ENCODE data around the gene ADGRB3.

The ADGRB3 gene

DNA sequence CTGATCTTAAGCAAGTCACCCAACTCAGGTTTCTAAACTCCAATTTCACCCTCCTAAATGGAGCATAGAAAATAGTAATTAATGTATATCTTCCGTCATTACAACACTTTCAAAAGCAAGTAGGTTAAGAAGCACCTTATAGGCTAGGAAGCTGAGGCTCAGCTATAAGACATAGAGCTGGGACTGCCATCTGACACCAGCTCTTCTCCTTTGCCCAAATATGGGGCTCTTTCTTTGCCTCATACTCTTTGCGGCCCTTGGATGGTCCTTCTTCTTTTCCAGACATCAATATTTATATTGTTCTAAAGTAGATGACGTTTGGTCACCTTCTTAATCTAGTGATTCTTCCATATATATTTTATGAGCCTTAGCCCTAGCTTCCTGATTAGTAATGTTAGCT is 748.5 kb downstream of the ADGRB3 start:
- Histone ChIP-seq H2AK5ac (ENCODE audit: low read length) (no peak overlapping the region), H2BK120ac (ENCODE audit: low read depth, low read length) (no peak overlapping the region), H3K4me2 (ENCODE audit: low read length) (no peak overlapping the region), H3K18ac (ENCODE audit: low read length) (no peak overlapping the region), H3K79me1 (ENCODE audit: low read length) (no peaks in the 10 kb centered on the region), H3K4ac (ENCODE audit: low read depth, low read length) (no peak overlapping the region), H3K56ac (ENCODE audit: low read length) (no peak overlapping the region), H3K27me3 (ENCODE audit: insufficient read depth, low read length, poor library complexity) (no peaks in the 10 kb centered on the region), H3K4me1 (ENCODE audit: control insufficient read depth, low read depth, low read length) (no peaks in the 10 kb centered on the region), H4K8ac (ENCODE audit: low read depth, low read length) (no peak overlapping the region), H2BK15ac (replicated peaks; ENCODE audit: low read depth) (no peak overlapping the region), H3K79me2 (ENCODE audit: control insufficient read depth, insufficient read depth, low read length) (no peaks in the 10 kb centered on the region), H3K9ac (ENCODE audit: low read length) (no peak overlapping the region), H2BK5ac (ENCODE audit: low read length) (no peak overlapping the region), H3K4me3 (ENCODE audit: low read length) (no peak overlapping the region), H3K36me3 (ENCODE audit: control insufficient read depth, insufficient read depth, low read length) (no peaks in the 10 kb centered on the region), H3K27ac (ENCODE audit: low read depth, low read length) (no peak overlapping the region), H4K5ac (ENCODE audit: low read length) (no peak overlapping the region), H3K23ac (ENCODE audit: low read length) (no peak overlapping the region)
- no peak for DNase-seq
- no CpG with 5 or more reads among the region's 3 CpGs for WGBS (ENCODE audit: extremely low coverage, insufficient coverage, low lambda C conversion rate)

GRCh38 chr6:69386426-69386825 is 751.3 kb downstream of the ADGRB3 start:
- Histone ChIP-seq H3K18ac (ENCODE audit: low read length) (no peak overlapping the region), H3K4me3 (ENCODE audit: low read length) (no peak overlapping the region), H3K4me2 (ENCODE audit: low read length) (no peak overlapping the region), H4K5ac (ENCODE audit: low read length) (no peak overlapping the region), H3K27ac (ENCODE audit: low read depth, low read length) (no peak overlapping the region), H3K79me2 (ENCODE audit: control insufficient read depth, insufficient read depth, low read length) (no peaks in the 10 kb centered on the region), H3K27me3 (ENCODE audit: insufficient read depth, low read length, poor library complexity) (no peaks in the 10 kb centered on the region), H3K36me3 (ENCODE audit: control insufficient read depth, insufficient read depth, low read length) (no peaks in the 10 kb centered on the region), H2BK5ac (ENCODE audit: low read length) (no peak overlapping the region), H3K9ac (ENCODE audit: low read length) (no peak overlapping the region), H2AK5ac (ENCODE audit: low read length) (no peak overlapping the region), H3K79me1 (ENCODE audit: low read length) (no peaks in the 10 kb centered on the region), H2BK15ac (replicated peaks; ENCODE audit: low read depth) (no peak overlapping the region), H2BK120ac (ENCODE audit: low read depth, low read length) (no peak overlapping the region), H3K23ac (ENCODE audit: low read length) (no peak overlapping the region), H3K4me1 (ENCODE audit: control insufficient read depth, low read depth, low read length) (no peaks in the 10 kb centered on the region), H3K4ac (ENCODE audit: low read depth, low read length) (no peak overlapping the region), H3K56ac (ENCODE audit: low read length) (no peak overlapping the region), H4K8ac (ENCODE audit: low read depth, low read length) (peak overlapping the region; percentile 28)
- no peak for DNase-seq
- no CpG with 5 or more reads among the region's 5 CpGs for WGBS (ENCODE audit: extremely low coverage, insufficient coverage, low lambda C conversion rate)

DNA sequence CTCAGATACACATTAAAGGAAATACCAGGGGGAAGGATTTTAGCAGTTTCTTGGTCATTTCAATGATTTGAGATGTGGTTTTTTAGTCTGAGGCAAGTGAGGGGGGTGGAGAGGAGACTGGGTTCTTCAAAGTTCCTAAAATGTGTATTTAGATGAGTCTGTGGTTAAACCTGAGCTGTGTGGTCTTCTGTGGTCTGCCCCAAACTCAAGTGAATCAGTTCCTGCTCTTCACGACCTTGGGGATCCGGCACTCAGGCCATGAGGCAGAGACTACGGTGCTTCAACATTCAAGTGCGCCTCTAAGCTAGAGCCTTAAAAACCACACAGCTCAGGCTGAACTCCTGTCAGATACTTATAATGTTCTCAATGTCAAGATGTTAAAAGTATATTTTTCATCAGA is 755.0 kb downstream of the ADGRB3 start:
- DNase-seq, result no peak
- Histone ChIP-seq H2BK120ac (ENCODE audit: low read depth, low read length) (no peak overlapping the region), H4K8ac (ENCODE audit: low read depth, low read length) (no peak overlapping the region), H3K18ac (ENCODE audit: low read length) (no peak overlapping the region), H3K27me3 (ENCODE audit: insufficient read depth, low read length, poor library complexity) (no peaks in the 10 kb centered on the region), H3K27ac (ENCODE audit: low read depth, low read length) (no peak overlapping the region), H3K9ac (ENCODE audit: low read length) (no peak overlapping the region), H4K5ac (ENCODE audit: low read length) (no peak overlapping the region), H2BK5ac (ENCODE audit: low read length) (no peak overlapping the region), H2AK5ac (ENCODE audit: low read length) (no peak overlapping the region), H3K4me3 (ENCODE audit: low read length) (no peak overlapping the region), H3K23ac (ENCODE audit: low read length) (no peak overlapping the region), H2BK15ac (replicated peaks; ENCODE audit: low read depth) (no peak overlapping the region), H3K4me1 (ENCODE audit: control insufficient read depth, low read depth, low read length) (no peaks in the 10 kb centered on the region), H3K79me2 (ENCODE audit: control insufficient read depth, insufficient read depth, low read length) (no peaks in the 10 kb centered on the region), H3K36me3 (ENCODE audit: control insufficient read depth, insufficient read depth, low read length) (no peaks in the 10 kb centered on the region), H3K56ac (ENCODE audit: low read length) (no peak overlapping the region), H3K4me2 (ENCODE audit: low read length) (no peak overlapping the region), H3K79me1 (ENCODE audit: low read length) (no peaks in the 10 kb centered on the region), H3K4ac (ENCODE audit: low read depth, low read length) (no peak overlapping the region)
- WGBS (ENCODE audit: extremely low coverage, insufficient coverage, low lambda C conversion rate), result no CpG with 5 or more reads among the region's 4 CpGs

DNA sequence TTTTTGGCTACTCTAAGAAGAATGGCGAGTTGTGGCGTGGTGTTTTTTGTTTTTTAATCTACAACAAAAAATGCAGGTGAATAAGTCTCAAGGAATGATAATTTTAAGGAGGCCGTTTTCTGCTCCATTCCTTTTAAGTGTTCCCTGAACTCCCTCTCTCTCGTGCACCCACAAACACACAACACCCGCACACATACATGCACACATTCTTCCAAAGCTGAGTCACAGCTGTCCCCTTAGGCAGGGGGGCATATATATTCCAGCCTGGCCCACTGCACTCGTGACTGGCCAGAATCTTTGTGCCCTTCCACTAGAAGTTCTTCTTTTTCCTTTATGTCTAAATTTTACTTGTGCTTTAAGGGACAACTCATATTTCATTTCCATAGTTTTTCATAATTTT is 756.0 kb downstream of the ADGRB3 start:
- DNase-seq, result no peak
- Histone ChIP-seq H3K18ac (ENCODE audit: low read length) (no peak overlapping the region), H2BK120ac (ENCODE audit: low read depth, low read length) (no peak overlapping the region), H4K8ac (ENCODE audit: low read depth, low read length) (no peak overlapping the region), H2AK5ac (ENCODE audit: low read length) (no peak overlapping the region), H3K4me3 (ENCODE audit: low read length) (no peak overlapping the region), H2BK5ac (ENCODE audit: low read length) (no peak overlapping the region), H3K27ac (ENCODE audit: low read depth, low read length) (no peak overlapping the region), H4K5ac (ENCODE audit: low read length) (no peak overlapping the region), H3K27me3 (ENCODE audit: insufficient read depth, low read length, poor library complexity) (no peaks in the 10 kb centered on the region), H3K79me1 (ENCODE audit: low read length) (no peaks in the 10 kb centered on the region), H3K4ac (ENCODE audit: low read depth, low read length) (no peak overlapping the region), H3K36me3 (ENCODE audit: control insufficient read depth, insufficient read depth, low read length) (no peaks in the 10 kb centered on the region), H3K79me2 (ENCODE audit: control insufficient read depth, insufficient read depth, low read length) (no peaks in the 10 kb centered on the region), H2BK15ac (replicated peaks; ENCODE audit: low read depth) (no peak overlapping the region), H3K4me2 (ENCODE audit: low read length) (no peak overlapping the region), H3K56ac (ENCODE audit: low read length) (no peak overlapping the region), H3K23ac (ENCODE audit: low read length) (no peak overlapping the region), H3K9ac (ENCODE audit: low read length) (no peak overlapping the region), H3K4me1 (ENCODE audit: control insufficient read depth, low read depth, low read length) (no peaks in the 10 kb centered on the region)
- WGBS (ENCODE audit: extremely low coverage, insufficient coverage, low lambda C conversion rate), result 100% methylated on average over 1 of the region's 6 CpGs

- DNase-seq, result no peak
- no peak overlapping the region for H4K8ac ChIP-seq (ENCODE audit: low read depth, low read length)
- no peak overlapping the region for H3K4ac ChIP-seq (ENCODE audit: low read depth, low read length)
- H3K4me1 ChIP-seq (ENCODE audit: control insufficient read depth, low read depth, low read length), result no peaks in the 10 kb centered on the region
- H3K79me1 ChIP-seq (ENCODE audit: low read length), result no peaks in the 10 kb centered on the region
- H3K9ac ChIP-seq (ENCODE audit: low read length), result no peak overlapping the region
- no peaks in the 10 kb centered on the region for H3K79me2 ChIP-seq (ENCODE audit: control insufficient read depth, insufficient read depth, low read length)
- H3K56ac ChIP-seq (ENCODE audit: low read length), result no peak overlapping the region
- H2BK120ac ChIP-seq (ENCODE audit: low read depth, low read length), result no peak overlapping the region
- H3K27me3 ChIP-seq (ENCODE audit: insufficient read depth, low read length, poor library complexity), result no peaks in the 10 kb centered on the region
- no peak overlapping the region for H2AK5ac ChIP-seq (ENCODE audit: low read length)
- no peak overlapping the region for H4K5ac ChIP-seq (ENCODE audit: low read length)
- no peak overlapping the region for H3K4me3 ChIP-seq (ENCODE audit: low read length)
- WGBS (ENCODE audit: extremely low coverage, insufficient coverage, low lambda C conversion rate), result no CpG with 5 or more reads among the region's 7 CpGs
- no peak overlapping the region for H3K4me2 ChIP-seq (ENCODE audit: low read length)
- H3K23ac ChIP-seq (ENCODE audit: low read length), result no peak overlapping the region
- H3K27ac ChIP-seq (ENCODE audit: low read depth, low read length), result no peak overlapping the region
- no peak overlapping the region for H3K18ac ChIP-seq (ENCODE audit: low read length)
- H2BK15ac ChIP-seq (replicated peaks; ENCODE audit: low read depth), result no peak overlapping the region
- H3K36me3 ChIP-seq (ENCODE audit: control insufficient read depth, insufficient read depth, low read length), result no peaks in the 10 kb centered on the region
- H2BK5ac ChIP-seq (ENCODE audit: low read length), result no peak overlapping the region
Measured at GRCh38 chr6:69392745-69393144, 757.7 kb downstream of the ADGRB3 start.

DNA sequence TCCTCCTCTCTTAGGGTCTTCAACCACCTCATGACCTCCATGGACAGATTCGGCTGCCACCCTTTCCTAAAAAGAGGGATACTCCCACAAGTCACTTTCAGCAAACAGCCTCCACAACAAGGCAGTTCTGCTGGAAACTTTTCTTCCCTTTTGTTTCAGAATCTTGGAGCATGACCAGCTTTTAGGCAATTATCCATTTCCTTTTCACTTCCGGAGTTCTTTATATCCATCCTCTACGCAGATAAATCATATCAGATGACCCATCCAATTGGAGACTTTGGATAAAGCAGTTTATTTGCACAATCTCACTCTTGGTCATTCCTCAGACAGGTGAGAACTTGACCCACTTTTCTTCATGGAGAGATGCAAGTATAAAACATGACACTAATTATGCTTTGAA is 763.2 kb downstream of the ADGRB3 start:
- no peak overlapping the region for H3K4ac ChIP-seq (ENCODE audit: low read depth, low read length)
- no peaks in the 10 kb centered on the region for H3K36me3 ChIP-seq (ENCODE audit: control insufficient read depth, insufficient read depth, low read length)
- H3K4me3 ChIP-seq (ENCODE audit: low read length), result no peak overlapping the region
- no peak for DNase-seq
- no CpG with 5 or more reads among the region's 3 CpGs for WGBS (ENCODE audit: extremely low coverage, insufficient coverage, low lambda C conversion rate)
- H2AK5ac ChIP-seq (ENCODE audit: low read length), result no peak overlapping the region
- no peak overlapping the region for H2BK120ac ChIP-seq (ENCODE audit: low read depth, low read length)
- no peak overlapping the region for H3K56ac ChIP-seq (ENCODE audit: low read length)
- no peaks in the 10 kb centered on the region for H3K4me1 ChIP-seq (ENCODE audit: control insufficient read depth, low read depth, low read length)
- no peaks in the 10 kb centered on the region for H3K79me2 ChIP-seq (ENCODE audit: control insufficient read depth, insufficient read depth, low read length)
- no peak overlapping the region for H2BK5ac ChIP-seq (ENCODE audit: low read length)
- no peaks in the 10 kb centered on the region for H3K27me3 ChIP-seq (ENCODE audit: insufficient read depth, low read length, poor library complexity)
- no peak overlapping the region for H3K23ac ChIP-seq (ENCODE audit: low read length)
- no peak overlapping the region for H3K4me2 ChIP-seq (ENCODE audit: low read length)
- H3K18ac ChIP-seq (ENCODE audit: low read length), result no peak overlapping the region
- no peak overlapping the region for H4K8ac ChIP-seq (ENCODE audit: low read depth, low read length)
- no peak overlapping the region for H3K27ac ChIP-seq (ENCODE audit: low read depth, low read length)
- no peaks in the 10 kb centered on the region for H3K79me1 ChIP-seq (ENCODE audit: low read length)
- H4K5ac ChIP-seq (ENCODE audit: low read length), result no peak overlapping the region
- no peak overlapping the region for H2BK15ac ChIP-seq (replicated peaks; ENCODE audit: low read depth)
- H3K9ac ChIP-seq (ENCODE audit: low read length), result no peak overlapping the region
